Activated CD8-positive, alpha-beta memory T cell treated with anti-CD3 and anti-CD28 coated beads, Interleukin-2, amount 50 U/mL, for 24 hours (primary cell): ENCODE results near the gene SPATA12.

Source experiments
- DNase-seq: peaks from one replicate; pipeline ENCODE4 v3.0.0-alpha.2; 2020; ENCODE audit errors: extremely low read depth

Gene SPATA12, protein sequence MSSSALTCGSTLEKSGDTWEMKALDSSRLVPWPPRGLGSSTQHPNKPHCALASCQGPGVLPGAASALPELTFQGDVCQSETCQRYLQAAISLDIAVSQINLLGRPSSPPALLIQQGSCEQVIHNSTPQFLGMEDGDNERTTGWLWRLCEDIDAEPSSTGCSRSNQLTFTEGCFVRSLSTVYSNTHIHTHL

DNA sequence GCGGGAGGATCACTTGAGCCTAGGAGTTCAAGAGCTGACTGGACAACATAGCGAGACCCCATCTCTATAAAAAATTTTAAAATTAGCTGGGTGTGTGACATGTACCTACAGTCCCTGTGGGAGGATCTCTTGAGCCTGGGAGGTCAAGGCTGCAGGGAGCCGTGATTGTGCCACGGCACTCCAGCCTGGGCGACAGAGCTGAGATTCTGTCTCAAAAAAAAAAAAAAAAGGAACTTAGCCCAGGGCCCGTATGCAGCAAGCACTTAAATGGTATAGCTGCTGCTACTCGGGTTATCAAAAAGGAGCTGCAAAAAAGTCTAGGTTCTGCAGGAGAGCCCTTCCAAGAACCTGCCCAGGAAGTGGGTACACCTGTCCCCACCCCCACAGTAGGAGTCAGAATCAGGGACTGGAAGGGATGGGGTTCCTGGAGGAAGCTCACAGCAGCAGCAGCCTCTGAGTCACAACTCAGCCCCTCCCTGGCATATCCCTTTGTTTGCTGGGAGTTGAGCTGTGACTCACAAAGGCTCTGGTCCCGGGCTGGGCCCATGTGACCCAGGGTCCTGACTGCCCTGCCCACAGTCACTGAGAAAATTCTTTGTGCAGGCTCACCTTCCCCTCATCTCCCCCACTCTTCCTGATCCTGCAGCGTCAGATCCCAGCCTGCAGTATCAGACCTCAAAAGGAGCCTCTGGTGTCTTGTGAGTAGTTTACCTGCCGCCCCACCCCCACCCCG lies at the start of gene SPATA12:
SPATA12 (plus strand) TSS at position 576 of the 733 bp plus-strand sequence. CDS start 13,031 bp downstream, outside the sequence.
- DNase-seq: no peak

DNA sequence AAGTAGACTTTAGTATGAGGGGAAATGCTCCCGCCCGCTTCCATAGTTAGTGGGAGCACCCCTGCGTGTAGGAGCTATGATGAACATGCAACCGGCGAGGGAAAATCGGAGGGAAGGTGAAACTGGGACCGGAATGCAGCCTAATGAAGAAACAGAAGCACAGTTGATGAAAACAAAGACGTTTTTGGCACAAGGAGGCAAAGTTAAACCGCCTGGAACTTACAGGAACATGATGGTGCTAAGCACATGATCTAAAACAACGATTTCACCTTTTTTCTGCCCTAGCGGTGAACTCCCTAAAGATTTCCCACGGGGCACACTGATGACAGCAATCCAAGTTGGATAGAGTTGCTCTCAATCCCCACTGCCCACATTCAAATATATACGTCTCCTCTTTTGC lies 49.4 kb upstream of the SPATA12 start:
- no peak for DNase-seq

DNA sequence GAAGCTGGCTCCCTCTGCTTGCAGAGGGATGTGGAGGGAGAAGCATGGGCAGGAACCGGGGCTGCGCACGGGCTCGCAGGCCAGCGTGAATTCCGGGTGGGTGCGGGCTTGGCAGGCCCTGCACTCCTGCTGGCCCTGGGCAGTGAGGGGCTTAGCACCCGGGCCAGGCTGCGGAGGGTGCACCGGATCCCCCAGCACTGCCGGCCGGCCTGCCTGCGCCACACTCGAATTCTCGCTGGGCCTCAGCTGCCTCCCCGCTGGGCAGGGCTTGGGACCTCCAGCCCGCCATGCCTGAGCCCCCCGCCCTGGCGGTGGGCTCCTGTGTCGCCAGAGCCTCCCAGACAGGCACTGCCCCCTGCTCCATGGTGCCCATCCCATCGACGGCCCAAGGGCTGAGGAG lies 47.6 kb upstream of the SPATA12 start:
- no peak for DNase-seq

DNA sequence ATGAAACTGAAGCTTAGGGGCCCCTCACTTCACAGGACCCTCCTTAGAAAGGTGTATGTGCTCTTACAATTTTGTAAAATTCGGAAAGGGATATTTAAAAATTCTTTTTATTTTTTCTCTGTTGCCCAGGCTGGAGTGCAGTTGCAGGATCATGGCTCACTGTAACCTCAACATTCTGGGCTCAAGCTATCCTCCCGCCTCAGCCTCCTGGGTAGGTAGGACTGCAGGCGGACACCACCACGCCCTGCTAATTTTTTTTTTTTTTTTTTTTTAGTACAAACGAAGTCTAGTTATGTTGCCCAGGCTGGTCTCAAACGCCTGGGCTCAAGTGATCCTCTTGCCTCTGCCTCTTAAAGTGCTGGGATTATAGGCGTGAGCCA lies 45.1 kb upstream of the SPATA12 start:
- DNase-seq: no peak

DNA sequence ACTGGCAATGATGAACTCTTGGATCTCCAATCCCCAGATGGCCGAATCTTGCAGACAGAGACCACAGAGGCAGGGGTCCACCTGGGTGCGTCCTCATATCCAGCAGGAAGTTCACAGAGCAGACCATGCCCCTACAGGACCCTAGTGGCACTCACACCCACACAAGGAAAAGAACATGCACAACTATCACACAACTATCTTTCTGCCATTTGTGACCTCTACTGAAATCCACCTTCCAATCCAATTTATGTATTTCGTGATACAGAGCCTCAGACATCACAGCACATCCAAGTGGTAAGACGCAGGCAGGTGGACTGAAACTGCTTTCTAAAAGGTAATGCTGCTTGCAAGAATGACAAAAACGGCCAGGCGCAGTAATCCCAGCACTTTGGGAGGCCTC lies 44.6 kb upstream of the SPATA12 start:
- no peak for DNase-seq

DNA sequence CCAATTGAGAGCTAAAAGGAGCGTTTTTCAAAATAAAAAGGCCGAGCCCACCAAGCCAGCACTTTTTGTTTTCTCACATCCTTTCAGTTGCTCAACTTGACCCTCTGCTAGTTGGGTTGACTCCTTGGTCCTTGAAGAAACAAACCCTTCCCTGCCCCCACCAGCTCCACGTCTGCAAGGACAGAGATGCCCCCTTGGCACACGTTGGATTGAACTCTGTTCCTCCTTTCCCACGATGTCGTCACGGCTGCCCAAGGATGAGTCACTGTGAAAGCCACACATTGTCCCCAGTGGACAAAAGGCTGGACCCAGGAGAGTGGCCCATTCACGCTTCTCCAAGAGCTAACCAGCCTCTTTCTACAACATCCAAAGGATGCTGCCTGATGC lies 43.0 kb upstream of the SPATA12 start:
- no peak for DNase-seq

DNA sequence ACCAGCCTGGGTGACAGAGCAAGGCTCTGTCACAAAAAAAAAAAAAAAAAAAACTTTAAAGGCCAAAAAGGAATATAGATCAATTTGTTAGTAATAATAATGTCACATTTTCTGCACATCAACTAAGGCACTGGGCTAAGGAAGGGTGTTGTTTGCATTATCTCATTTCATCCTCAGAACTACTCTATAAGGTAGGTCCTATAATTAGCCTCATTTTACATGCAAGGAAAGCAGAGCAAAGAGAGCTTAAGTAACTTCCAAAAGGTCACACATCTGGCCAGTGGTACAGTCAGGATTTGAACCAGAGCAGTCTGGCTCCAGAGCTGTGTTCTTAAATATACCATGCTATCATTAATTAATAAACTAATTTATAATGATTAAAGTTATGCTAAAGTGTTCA lies 42.2 kb upstream of the SPATA12 start:
- DNase-seq: no peak

DNA sequence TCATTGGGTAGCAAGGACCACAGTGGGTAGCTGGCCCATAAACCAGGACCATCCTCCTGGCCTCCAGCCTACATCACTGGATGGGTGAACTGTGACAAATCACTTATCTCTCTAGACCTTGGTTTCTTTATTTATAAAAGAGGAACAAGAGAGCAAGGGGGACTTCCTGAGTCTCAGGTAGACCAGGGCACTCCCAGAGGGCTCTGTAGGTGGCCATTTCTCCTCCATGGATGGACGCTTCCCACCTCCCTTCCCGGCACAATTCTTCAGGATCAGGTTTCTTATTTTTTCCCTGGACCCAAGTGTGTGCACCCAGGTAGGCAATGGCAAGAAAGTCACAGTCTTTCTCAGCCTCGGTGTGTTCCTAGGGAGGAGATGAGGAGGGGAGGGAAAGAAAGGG lies 41.4 kb upstream of the SPATA12 start:
- DNase-seq: no peak

DNA sequence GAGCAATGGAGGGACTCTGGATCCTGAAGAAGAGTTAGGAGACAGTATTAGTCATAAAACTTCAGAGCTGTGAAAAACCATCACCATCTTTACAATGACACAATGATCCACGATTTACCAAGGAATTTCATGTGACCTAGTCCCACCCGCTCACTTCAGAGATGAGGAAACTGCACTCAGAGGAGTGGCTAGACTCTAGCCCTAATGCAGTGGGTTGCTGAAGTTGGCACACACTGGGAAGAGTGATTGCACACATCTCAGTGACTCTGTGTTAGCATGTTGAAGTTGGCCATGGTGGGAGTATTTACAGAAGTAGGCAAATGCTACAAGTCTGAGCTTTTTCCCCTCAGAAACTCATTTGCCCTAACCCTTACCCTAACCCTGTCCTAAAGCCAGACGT lies 35.2 kb upstream of the SPATA12 start:
- no peak for DNase-seq

DNA sequence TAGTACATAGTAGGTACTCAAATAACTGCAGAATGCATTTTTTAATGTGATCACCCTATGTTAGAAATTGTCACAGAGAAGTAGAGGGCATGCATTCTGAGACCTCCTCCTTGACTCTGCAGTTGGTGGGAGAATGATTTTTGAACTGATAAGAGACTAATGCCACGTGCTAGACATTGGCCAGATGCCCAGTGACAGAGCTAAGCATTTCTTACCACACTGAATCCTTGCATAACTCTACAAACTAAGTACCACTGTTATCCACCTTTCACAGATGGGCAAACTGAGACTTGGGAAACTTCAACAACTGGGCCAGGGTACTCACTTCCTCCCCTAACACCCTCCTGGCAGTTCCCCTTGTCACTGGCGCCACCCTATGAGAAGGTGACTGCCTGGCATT lies 33.5 kb upstream of the SPATA12 start:
- no peak for DNase-seq

DNA sequence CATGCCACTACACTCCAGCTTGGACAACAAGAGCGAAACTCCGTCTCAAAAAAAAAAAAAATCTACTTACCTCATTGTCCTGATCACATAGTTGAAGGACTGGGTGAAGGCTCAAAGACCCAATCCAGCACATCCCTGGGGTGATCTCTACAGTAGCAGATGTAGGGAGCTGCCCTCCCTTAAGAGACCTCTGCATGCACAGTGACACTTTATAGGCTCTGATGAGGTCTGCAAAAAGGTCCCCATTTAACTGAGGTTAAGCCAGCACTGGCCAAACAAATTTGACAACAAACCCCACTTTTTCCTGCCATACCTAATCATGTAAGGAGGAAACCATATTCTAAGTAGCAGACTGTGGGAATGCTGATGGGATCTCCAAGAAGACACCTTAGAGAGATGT lies 31.1 kb upstream of the SPATA12 start:
- DNase-seq: no peak

DNA sequence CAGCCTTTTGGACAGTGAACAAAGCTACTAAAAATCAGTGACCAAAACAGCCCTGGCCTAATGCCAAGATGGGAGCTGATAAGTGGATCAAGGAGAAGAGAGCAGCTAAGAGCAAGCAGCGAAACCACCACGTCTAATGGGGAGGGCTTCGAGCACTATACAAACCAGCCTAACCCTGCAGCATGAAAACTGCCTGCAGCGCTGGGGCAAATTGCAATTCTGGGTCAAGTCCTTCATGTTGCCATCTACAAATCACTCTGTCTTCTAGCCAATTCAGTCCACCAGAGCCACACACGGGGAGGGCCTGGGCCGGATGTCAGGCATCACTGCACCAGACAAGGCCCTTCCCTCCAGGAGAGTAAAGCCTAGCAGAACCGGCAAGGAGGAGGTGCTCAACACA lies 30.5 kb upstream of the SPATA12 start:
- DNase-seq: no peak

DNA sequence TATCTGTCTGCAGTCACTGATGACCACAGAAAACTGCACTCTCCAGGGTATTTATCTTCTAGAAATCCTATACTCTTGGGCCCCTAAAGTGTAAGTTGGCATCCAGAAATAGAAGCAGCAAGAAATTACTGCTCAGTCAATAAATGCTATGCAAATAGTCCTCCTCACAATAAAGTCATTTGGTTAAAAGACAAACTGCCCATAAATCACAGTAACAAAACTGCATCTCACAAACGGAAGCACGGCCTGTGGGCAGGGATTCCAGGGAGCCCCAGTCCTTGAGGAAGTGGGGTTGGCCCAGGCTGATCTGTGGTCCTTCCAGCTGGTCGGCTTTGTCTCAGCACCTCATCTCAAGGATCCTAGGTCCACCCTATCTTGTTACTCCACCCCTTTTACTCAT lies 29.7 kb upstream of the SPATA12 start:
- no peak for DNase-seq

DNA sequence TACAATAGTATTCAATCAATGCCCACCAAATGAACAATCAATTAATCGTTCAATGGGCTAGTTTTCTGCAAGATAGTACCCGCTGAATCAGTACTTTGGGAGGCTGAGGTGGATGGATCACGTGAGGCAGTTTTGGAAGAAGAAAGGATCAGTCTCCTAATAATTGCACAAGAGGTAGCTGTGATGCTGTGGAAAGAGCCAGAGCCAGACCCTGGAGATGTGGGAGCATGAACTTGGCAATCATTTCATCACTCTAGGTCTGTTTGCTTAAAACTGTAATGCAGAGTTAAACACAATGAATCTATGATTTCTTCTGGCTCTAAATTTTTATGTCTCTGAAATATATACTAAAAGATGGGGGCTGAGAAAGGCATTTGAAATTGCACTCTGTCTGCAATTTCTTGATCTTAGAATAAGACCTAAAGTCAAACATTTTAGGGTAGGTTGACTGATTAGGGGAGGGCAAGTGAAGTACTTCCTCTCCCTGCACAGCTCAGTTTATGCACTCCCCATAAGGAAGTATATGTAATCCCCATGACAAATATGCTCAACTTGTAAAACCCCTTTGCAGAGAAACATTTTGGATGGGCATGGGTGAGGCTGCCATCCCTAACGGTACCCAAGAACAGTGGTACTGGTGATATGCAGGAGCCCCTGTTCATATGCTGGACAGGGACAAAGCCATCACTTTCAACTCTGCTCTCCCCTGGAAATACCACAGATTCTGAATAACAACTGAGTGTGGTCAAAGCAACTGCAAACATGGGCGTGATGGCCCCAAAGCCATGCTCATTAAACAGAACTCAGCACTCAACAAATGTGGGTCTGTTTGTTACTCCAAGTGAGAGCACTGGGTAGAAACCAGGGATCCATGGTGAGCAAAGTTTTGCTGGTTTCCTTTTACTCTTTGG lies 28.6 kb upstream of the SPATA12 start:
- DNase-seq: no peak

DNA sequence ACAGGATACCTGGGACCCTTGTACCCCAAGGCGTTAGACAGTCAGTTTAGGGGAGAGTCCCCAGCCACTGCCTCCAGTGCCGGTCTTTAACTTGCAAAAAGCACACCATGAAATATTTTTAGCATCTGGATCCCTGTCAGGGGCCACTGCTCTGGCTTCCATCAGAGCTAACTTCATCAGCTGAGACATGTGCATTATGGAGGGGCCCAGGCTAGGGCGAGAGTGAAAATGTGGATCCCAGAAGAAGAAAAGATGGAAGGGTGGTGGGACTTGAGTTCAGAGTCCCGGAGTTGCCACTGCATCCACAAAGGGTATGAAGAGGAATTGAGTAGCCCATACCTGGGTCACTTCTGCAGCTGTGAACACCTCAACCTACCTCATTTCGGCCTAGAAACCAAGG lies 23.5 kb upstream of the SPATA12 start:
- DNase-seq: no peak

DNA sequence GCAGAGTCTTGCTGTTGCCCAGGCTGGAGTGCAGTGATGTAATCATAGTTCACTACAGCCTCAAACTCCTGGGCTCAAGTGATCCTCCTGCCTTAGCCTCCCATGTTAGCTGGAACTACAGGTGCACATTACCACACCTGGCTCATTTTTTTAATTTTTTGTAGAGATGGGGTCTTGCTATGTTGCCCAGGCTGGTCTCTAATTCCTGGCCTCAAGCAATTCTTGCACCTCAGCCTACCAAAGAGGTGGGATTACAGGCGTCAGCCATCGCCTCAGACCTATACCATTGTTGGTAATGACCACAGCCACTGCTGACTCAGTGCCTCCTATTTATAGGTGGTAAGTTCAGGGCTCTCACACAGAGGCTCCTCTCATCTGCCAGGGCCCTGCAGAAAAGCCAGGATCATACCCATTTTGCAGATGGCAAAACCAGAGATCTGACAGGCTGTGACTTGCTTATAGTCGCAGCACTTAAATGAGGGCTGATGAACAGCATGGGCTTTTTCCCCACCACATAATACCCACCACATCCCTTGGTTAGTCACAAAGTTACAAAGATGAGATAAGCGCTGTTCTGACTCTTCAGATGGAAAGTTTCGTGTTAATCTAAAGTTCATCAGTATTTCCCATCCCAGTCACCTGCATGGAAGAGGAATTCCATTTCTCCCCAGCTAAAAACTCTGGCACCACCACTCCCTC lies 21.8 kb upstream of the SPATA12 start:
- DNase-seq: no peak

DNA sequence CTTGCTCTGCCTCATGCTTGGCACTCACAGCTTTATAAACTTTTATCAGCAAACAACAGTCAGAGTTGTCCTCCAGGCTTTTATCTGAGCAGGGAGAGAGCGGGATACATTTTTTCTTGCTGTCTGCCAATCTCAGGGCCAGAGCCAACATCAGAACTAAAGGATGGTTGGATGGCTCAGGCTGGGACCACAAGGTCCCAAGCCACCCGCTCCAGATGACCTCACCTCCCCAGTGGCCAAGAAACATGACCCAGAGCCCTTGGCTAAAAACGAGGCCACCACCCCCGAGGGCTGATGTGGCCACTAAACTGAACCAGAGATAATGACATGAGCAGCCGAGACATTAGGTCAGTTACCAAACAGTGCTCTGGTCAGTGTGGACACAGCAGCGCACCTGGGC lies 18.8 kb upstream of the SPATA12 start:
- DNase-seq: no peak

DNA sequence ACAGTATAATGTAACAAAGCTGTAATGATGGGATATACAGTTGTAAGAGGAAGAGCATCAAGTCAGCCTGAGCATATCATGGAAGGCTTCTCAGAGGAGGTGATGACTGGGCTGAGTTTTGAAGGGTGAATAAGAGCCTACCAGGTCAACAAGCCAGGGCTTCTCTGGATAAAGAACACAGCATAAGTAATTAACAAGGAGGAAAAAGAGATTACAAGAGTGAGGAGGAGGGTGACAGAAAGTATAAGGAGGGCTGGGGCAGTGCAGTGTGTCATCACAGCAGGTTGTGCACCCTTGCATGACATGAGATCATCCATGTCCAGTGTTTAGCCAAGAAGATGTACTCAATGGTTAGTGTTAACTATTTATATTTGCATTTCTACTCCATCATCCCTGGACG lies 16.9 kb upstream of the SPATA12 start:
- DNase-seq: no peak

DNA sequence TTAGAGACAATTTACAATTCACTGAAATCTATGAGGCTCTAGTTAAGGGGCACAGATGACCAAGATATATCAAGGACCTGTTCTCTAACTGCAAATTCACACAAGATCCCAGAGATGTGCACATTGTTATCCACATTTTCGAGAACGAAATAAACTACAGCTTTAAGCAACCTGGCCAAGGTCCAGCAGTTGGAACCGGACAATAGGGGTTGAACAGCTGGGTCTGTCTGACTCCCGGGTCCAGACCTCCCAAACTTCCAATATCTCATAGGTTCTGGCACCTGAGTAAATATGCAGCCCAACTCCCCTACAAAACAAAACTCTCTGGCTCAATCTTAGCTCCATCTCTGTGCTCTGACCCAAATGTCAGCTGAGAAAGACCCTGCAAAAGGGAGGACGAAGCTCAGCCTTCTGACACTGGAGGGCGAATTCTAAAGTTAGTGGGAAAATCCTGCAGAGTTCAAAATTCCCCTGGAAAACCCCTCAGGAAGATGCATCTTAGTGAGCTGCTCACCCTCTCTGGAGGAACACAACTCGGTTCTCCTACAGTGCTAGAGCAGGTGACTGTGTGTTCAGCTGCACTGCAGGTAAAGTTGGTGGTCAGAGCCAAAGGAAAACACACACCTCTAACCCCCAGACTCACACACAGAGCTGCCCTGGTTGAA lies 14.2 kb upstream of the SPATA12 start:
- no peak for DNase-seq

DNA sequence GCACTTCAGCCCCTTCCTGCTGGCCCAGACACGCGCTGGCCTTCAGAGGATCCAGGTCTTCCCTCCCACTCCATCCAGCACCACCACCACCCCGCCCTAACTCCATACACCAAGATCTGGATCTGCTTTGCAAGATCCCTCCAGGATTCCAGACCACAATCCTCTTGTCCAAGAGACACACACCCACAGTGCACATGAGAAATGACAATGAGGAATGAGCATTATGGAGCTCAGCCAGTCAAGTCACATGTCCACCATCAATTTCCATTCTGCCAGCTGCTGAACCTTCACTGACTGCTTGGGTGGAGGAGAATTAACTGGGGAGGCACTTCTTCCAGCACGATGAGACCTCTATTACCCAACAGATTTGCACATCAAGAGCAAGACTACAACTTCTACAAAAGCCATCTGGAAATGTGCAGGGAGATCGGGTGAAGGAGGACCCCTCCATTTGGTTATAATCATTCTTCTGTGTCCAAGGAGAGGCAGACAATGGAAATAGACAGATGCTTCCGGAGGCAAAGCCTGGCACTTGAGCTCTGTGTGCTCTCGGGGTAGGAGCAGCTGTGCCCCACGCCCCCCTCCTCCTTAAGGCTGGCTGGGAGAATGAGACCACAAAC lies 12.3 kb upstream of the SPATA12 start:
- DNase-seq: no peak

DNA sequence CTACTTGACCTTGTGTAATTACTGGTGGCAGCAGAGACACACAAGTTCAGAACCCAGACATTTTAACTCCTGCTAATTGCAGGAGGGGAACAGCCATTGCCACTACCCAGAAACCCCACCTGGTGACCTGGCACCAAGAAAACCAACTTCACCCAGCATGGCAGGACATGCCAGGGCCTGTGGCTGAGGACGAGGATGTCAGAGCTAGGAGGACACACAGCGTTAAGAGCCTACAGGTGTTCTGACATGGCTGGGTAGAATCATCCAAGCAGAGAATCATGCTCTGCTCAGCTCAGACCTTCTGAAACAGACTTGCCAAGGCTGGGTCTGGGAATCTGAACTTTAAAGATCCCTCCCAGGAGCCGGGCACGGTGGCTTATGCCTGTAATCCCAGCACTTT lies 11.7 kb upstream of the SPATA12 start:
- DNase-seq: no peak
